ENCODE results near the gene KBTBD13.
A peak's percentile ranks its signal among the peaks of the same experiment; 100 is the strongest.

The KBTBD13 gene

DNA sequence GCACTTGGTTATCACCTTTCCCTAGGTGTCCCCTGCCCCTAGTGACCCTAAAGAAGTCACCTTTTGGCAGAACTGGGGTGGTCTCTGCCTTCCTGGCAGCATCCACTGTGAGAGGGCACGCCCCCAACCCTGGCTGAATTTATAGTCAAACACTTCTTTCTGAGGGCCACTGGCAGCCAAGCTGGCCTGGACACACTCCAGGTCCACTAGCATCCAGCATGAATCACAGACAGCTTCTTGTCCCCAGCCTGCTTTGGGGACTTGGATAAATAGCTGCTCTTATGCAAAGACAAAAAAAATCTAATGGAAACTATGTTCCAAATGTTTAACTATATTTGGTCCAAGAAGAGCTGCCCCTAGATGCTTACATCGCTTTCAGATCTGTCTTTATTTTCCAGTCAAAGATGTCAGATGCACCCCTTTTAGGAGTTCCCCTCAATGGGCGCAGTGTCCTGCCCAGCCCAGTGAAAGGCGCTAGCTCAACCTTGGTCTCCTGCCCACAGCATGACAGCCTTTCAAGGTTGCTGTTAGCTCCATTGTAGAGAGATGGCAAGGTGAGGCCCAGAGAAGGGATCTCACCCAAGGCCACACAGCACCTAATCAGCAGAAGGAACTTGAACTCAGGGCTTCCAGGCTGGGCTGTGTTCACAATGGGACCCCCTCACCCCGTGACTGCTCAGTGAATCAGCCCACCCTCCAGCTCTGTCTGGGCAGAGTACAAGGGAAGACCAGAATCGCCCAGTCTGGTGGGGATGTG lies 15.7 kb upstream of the KBTBD13 start:
- Histone ChIP-seq H3K4me3 (ENCODE audit: low read depth, low read length) (no peak overlapping the region), H3K27me3 (ENCODE audit: insufficient read depth, low read length) (peaks cover 12% of the 10 kb centered on the region), H3K79me2 (ENCODE audit: control insufficient read depth, insufficient read depth, low read length, unreplicated experiment) (no peaks in the 10 kb centered on the region), H3K27ac (ENCODE audit: low read depth, low read length) (no peak overlapping the region), H3K36me3 (ENCODE audit: insufficient read depth, low read length) (no peaks in the 10 kb centered on the region), H3K4me1 (ENCODE audit: control insufficient read depth, insufficient read depth, low read length, unreplicated experiment) (peaks cover 7% of the 10 kb centered on the region), H2AFZ (ENCODE audit: low read length, unreplicated experiment) (no peak overlapping the region)

DNA sequence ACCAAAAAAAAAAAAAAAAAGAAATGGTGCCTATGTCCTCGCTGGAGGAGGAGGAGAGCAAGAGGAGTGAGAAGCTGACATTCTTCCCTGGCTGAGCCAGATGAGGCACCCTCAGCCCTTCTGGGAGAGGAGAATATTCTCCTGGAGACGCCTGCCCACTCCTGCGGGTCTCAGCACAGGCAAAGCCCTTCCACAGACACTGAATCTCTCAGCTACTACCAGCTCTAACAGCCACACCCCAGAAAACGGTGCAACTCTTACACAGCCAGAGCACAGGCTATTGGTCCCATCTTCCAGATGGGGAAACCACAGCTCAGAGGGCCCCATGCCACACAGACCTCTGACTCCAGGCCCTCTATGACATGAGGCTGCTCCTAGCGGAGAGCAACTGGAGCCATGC lies 14.5 kb upstream of the KBTBD13 start:
- H3K79me2 ChIP-seq (ENCODE audit: control insufficient read depth, insufficient read depth, low read length, unreplicated experiment), result no peaks in the 10 kb centered on the region
- H3K27ac ChIP-seq (ENCODE audit: low read depth, low read length), result no peak overlapping the region
- H3K36me3 ChIP-seq (ENCODE audit: insufficient read depth, low read length), result no peaks in the 10 kb centered on the region
- no peak overlapping the region for H2AFZ ChIP-seq (ENCODE audit: low read length, unreplicated experiment)
- H3K27me3 ChIP-seq (ENCODE audit: insufficient read depth, low read length), result peaks cover 23% of the 10 kb centered on the region
- peaks cover 6% of the 10 kb centered on the region for H3K4me1 ChIP-seq (ENCODE audit: control insufficient read depth, insufficient read depth, low read length, unreplicated experiment)
- H3K4me3 ChIP-seq (ENCODE audit: low read depth, low read length), result no peak overlapping the region

- H3K79me2 ChIP-seq (ENCODE audit: control insufficient read depth, insufficient read depth, low read length, unreplicated experiment), result no peaks in the 10 kb centered on the region
- H2AFZ ChIP-seq (ENCODE audit: low read length, unreplicated experiment), result no peak overlapping the region
- H3K4me1 ChIP-seq (ENCODE audit: control insufficient read depth, insufficient read depth, low read length, unreplicated experiment), result no peaks in the 10 kb centered on the region
- H3K27ac ChIP-seq (ENCODE audit: low read depth, low read length), result no peak overlapping the region
- H3K4me3 ChIP-seq (ENCODE audit: low read depth, low read length), result no peak overlapping the region
- H3K36me3 ChIP-seq (ENCODE audit: insufficient read depth, low read length), result no peaks in the 10 kb centered on the region
- peaks cover 30% of the 10 kb centered on the region for H3K27me3 ChIP-seq (ENCODE audit: insufficient read depth, low read length)
Observed at GRCh38 chr15:65062726-65063125, 13.8 kb upstream of the KBTBD13 start.

GRCh38 chr15:65066001-65066634 lies 10.4 kb upstream of the KBTBD13 start:
- Histone ChIP-seq H3K27me3 (ENCODE audit: insufficient read depth, low read length) (peaks cover 30% of the 10 kb centered on the region), H3K4me3 (ENCODE audit: low read depth, low read length) (no peak overlapping the region), H3K79me2 (ENCODE audit: control insufficient read depth, insufficient read depth, low read length, unreplicated experiment) (no peaks in the 10 kb centered on the region), H3K36me3 (ENCODE audit: insufficient read depth, low read length) (no peaks in the 10 kb centered on the region), H3K4me1 (ENCODE audit: control insufficient read depth, insufficient read depth, low read length, unreplicated experiment) (peaks cover 25% of the 10 kb centered on the region), H3K27ac (ENCODE audit: low read depth, low read length) (no peak overlapping the region), H2AFZ (ENCODE audit: low read length, unreplicated experiment) (no peak overlapping the region)

DNA sequence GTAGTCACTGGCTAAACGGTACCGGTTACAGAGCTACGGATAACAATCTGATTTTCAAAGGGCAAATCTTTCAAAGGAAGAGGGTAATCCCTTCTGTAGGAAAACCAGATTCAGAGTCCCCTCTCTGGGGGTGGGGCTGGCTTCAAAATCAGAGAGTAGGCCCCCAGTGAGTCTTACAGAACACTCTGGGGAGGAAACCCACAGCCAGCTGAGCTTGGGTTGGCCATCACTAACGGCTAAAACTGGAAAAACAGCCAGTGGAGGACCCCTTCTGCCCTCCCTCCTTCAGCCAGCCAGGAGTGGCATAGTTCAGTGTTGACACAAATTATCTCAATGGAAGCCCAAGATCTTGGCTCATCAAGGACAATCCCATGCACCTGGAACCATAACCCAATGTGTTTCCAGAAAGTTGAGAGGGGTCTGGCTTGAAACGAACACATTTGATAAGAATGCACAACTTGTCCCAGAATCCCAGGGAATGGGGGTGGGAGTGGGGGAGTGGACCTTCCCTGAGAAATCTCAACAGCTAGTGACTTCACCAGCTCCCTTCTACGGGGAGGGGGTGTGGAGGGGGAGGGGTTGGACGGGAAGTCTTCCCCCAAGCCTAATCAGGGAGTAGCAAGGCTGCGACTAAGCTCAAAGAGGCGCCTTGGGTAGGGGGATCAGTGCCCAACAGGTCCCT lies 9.8 kb upstream of the KBTBD13 start:
- peaks cover 31% of the 10 kb centered on the region for H3K4me1 ChIP-seq (ENCODE audit: control insufficient read depth, insufficient read depth, low read length, unreplicated experiment)
- H2AFZ ChIP-seq (ENCODE audit: low read length, unreplicated experiment), result no peak overlapping the region
- H3K27ac ChIP-seq (ENCODE audit: low read depth, low read length), result no peak overlapping the region
- no peaks in the 10 kb centered on the region for H3K36me3 ChIP-seq (ENCODE audit: insufficient read depth, low read length)
- H3K79me2 ChIP-seq (ENCODE audit: control insufficient read depth, insufficient read depth, low read length, unreplicated experiment), result no peaks in the 10 kb centered on the region
- H3K27me3 ChIP-seq (ENCODE audit: insufficient read depth, low read length), result peaks cover 30% of the 10 kb centered on the region
- no peak overlapping the region for H3K4me3 ChIP-seq (ENCODE audit: low read depth, low read length)

- Histone ChIP-seq H3K79me2 (ENCODE audit: control insufficient read depth, insufficient read depth, low read length, unreplicated experiment) (no peaks in the 10 kb centered on the region), H3K27me3 (ENCODE audit: insufficient read depth, low read length) (peaks cover 30% of the 10 kb centered on the region), H3K4me1 (ENCODE audit: control insufficient read depth, insufficient read depth, low read length, unreplicated experiment) (peaks cover 36% of the 10 kb centered on the region), H3K4me3 (ENCODE audit: low read depth, low read length) (peak overlapping the region; percentile 52; the same call in 1 of the 2 replicates), H2AFZ (ENCODE audit: low read length, unreplicated experiment) (no peak overlapping the region), H3K36me3 (ENCODE audit: insufficient read depth, low read length) (no peaks in the 10 kb centered on the region), H3K27ac (ENCODE audit: low read depth, low read length) (no peak overlapping the region)
Observed at GRCh38 chr15:65067317-65067644, 9.3 kb upstream of the KBTBD13 start.

DNA sequence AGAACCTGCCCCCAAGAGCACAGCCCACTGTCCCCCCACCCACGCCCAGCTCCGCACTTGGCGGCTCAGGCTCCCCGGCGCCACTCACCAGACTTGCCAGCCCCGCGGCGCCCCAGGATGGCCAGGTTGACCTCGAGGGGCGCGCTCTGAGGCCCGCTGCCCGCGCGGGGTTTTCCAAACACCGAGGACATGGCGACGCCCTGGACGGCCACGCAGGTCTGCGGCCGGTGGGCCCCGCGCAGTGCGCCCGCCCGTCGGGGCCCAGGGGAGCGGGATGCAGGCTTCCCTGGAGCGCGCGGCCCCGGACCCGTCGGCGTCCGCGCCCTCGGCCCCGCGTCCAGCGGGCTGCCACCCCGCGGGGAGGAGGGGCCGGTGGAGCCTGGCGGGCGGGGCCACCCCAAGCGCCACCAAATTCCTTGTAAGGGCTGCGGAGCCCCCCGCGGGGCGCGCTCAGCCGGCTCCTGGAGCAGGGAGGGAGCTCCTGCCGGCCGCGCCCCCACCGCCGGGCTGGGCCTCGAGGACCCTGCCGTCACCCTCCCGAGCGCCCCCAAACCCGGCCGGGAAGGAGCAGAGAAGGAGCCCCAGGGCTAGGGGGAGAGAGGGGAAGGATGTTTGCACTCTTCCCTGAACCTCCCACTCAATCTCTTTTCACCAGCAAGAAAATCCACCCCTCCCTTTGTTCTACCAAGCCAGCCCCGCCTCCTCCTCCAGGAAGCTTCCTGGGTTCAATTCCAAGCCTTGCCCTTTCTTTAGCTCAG lies 8.7 kb upstream of the KBTBD13 start, which contains the start of gene RASL12:
Gene RASL12 (minus strand): TSS at position 347 of the 758 bp plus-strand sequence. CDS start 156 bp downstream, at position 191.
- H2AFZ ChIP-seq (ENCODE audit: low read length, unreplicated experiment), result no peak within 1 kb of the TSS
- peak within 1 kb of the TSS; percentile 52; the same call in 1 of the 2 replicates for H3K4me3 ChIP-seq (ENCODE audit: low read depth, low read length)
- H3K79me2 ChIP-seq (ENCODE audit: control insufficient read depth, insufficient read depth, low read length, unreplicated experiment), result no peaks in the 10 kb centered on the region
- peaks cover 30% of the 10 kb centered on the region for H3K27me3 ChIP-seq (ENCODE audit: insufficient read depth, low read length)
- no peaks in the 10 kb centered on the region for H3K36me3 ChIP-seq (ENCODE audit: insufficient read depth, low read length)
- peaks cover 38% of the 10 kb centered on the region for H3K4me1 ChIP-seq (ENCODE audit: control insufficient read depth, insufficient read depth, low read length, unreplicated experiment)
- H3K27ac ChIP-seq (ENCODE audit: low read depth, low read length), result no peak within 1 kb of the TSS

DNA sequence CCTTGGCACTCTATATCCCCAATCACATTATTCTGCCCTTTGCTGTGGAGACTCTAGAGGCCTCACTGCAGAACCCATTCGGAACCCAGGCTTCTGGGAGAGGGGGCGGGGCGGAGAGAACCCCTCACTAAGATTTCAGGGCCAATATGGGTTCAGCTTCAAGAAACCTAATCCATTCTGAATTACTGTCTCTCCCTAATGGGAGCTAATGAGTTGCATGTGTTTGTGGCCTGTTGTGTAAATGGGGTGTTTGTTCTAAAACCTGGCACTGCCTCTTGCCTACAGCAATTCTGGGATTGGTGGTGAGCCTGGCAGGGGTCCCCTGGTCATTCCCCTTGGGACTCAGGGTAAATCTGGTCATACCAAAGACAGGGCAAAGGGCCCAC lies 8.2 kb upstream of the KBTBD13 start:
- no peaks in the 10 kb centered on the region for H3K79me2 ChIP-seq (ENCODE audit: control insufficient read depth, insufficient read depth, low read length, unreplicated experiment)
- H3K4me1 ChIP-seq (ENCODE audit: control insufficient read depth, insufficient read depth, low read length, unreplicated experiment), result peaks cover 38% of the 10 kb centered on the region
- H2AFZ ChIP-seq (ENCODE audit: low read length, unreplicated experiment), result no peak overlapping the region
- H3K36me3 ChIP-seq (ENCODE audit: insufficient read depth, low read length), result no peaks in the 10 kb centered on the region
- peaks cover 30% of the 10 kb centered on the region for H3K27me3 ChIP-seq (ENCODE audit: insufficient read depth, low read length)
- H3K27ac ChIP-seq (ENCODE audit: low read depth, low read length), result no peak overlapping the region
- H3K4me3 ChIP-seq (ENCODE audit: low read depth, low read length), result no peak overlapping the region

GRCh38 chr15:65069179-65069578 lies 7.4 kb upstream of the KBTBD13 start:
- H3K4me3 ChIP-seq (ENCODE audit: low read depth, low read length), result no peak overlapping the region
- no peaks in the 10 kb centered on the region for H3K79me2 ChIP-seq (ENCODE audit: control insufficient read depth, insufficient read depth, low read length, unreplicated experiment)
- peaks cover 38% of the 10 kb centered on the region for H3K4me1 ChIP-seq (ENCODE audit: control insufficient read depth, insufficient read depth, low read length, unreplicated experiment)
- H2AFZ ChIP-seq (ENCODE audit: low read length, unreplicated experiment), result no peak overlapping the region
- H3K27ac ChIP-seq (ENCODE audit: low read depth, low read length), result no peak overlapping the region
- no peaks in the 10 kb centered on the region for H3K36me3 ChIP-seq (ENCODE audit: insufficient read depth, low read length)
- peaks cover 30% of the 10 kb centered on the region for H3K27me3 ChIP-seq (ENCODE audit: insufficient read depth, low read length)

DNA sequence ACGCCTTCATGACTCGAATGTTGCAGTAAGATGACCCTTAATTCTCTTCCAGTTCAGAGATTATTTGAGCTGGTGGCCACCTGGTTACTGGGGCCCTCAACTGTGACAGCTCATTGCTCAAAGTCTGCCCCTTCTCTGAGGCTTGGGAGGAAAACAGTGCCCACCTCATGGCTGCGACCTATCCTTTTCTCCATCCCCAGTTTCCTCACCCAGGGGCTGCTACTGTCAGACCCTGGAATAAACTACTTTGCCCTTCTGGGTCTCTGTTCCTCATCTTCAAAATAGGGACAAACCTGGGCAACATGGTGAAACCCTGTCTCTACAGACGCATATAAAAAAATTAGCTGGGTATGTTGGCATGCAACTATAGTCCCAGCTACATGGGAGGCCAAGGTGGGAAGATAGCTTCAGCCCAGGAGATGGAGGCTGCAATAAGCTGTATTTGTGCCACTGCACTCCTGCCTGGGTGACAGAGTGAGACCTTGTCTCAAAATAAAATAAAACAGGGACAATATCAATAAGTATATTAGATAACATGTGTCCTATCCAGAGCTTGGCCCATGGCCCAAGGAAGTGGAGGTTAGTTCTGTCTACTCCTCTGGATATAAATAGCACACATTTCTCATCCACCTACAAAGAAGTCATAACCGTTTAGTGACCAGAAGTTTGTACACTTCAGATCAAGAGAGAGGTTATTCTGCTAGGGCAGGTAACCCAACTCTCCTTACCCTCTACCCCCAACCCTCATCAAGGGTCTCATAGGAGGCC lies 6.6 kb upstream of the KBTBD13 start:
- no peak overlapping the region for H2AFZ ChIP-seq (ENCODE audit: low read length, unreplicated experiment)
- no peaks in the 10 kb centered on the region for H3K79me2 ChIP-seq (ENCODE audit: control insufficient read depth, insufficient read depth, low read length, unreplicated experiment)
- H3K27me3 ChIP-seq (ENCODE audit: insufficient read depth, low read length), result peaks cover 30% of the 10 kb centered on the region
- peaks cover 38% of the 10 kb centered on the region for H3K4me1 ChIP-seq (ENCODE audit: control insufficient read depth, insufficient read depth, low read length, unreplicated experiment)
- H3K27ac ChIP-seq (ENCODE audit: low read depth, low read length), result no peak overlapping the region
- H3K4me3 ChIP-seq (ENCODE audit: low read depth, low read length), result no peak overlapping the region
- no peaks in the 10 kb centered on the region for H3K36me3 ChIP-seq (ENCODE audit: insufficient read depth, low read length)

Data from ACC112 (cell line).